22Rv1 (cell line): ENCODE measurements around the gene RPS25.

Experiments used
- H3K27ac ChIP-seq: fragments of 450-650 bp; 2 replicates; pipeline ENCODE4 v1.5.1; 2017
- ZFX ChIP-seq: fragments of 450-650 bp; IDR thresholded peaks from 2 replicates; pipeline ENCODE4 v1.6.1; 2017; ENCODE audit warnings: antibody characterized with exemption, borderline replicate concordance
- TF ChIP-seq, protein P1 (sequence below): fragments of 450-650 bp; IDR thresholded peaks from 2 replicates; pipeline ENCODE4 v1.5.1; 2017; ENCODE audit warnings: mild to moderate bottlenecking

RPS25 gene

DNA sequence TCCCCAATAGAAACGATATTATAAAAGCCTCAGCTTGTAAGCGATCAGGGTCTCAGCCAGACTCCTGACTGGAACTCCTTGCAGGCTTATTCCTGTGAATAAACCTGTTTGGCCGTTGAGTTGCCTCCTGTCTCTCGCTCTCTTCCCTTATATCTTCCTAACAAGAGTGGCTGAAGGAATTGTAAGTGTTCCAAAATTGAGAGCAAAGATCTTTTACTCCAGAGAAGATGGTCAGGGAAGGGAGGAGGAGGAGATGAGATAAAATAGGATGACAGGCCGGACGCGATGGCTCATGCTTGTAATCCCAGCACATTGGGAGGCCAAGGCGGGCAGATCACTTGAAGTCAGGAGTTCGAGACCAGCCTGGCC, 13.8 kb upstream of the RPS25 start:
- no peak overlapping the region for H3K27ac ChIP-seq
- TF ChIP-seq, protein P1, sequence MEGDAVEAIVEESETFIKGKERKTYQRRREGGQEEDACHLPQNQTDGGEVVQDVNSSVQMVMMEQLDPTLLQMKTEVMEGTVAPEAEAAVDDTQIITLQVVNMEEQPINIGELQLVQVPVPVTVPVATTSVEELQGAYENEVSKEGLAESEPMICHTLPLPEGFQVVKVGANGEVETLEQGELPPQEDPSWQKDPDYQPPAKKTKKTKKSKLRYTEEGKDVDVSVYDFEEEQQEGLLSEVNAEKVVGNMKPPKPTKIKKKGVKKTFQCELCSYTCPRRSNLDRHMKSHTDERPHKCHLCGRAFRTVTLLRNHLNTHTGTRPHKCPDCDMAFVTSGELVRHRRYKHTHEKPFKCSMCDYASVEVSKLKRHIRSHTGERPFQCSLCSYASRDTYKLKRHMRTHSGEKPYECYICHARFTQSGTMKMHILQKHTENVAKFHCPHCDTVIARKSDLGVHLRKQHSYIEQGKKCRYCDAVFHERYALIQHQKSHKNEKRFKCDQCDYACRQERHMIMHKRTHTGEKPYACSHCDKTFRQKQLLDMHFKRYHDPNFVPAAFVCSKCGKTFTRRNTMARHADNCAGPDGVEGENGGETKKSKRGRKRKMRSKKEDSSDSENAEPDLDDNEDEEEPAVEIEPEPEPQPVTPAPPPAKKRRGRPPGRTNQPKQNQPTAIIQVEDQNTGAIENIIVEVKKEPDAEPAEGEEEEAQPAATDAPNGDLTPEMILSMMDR: no peak
- TF ChIP-seq ZFX: no peak

DNA sequence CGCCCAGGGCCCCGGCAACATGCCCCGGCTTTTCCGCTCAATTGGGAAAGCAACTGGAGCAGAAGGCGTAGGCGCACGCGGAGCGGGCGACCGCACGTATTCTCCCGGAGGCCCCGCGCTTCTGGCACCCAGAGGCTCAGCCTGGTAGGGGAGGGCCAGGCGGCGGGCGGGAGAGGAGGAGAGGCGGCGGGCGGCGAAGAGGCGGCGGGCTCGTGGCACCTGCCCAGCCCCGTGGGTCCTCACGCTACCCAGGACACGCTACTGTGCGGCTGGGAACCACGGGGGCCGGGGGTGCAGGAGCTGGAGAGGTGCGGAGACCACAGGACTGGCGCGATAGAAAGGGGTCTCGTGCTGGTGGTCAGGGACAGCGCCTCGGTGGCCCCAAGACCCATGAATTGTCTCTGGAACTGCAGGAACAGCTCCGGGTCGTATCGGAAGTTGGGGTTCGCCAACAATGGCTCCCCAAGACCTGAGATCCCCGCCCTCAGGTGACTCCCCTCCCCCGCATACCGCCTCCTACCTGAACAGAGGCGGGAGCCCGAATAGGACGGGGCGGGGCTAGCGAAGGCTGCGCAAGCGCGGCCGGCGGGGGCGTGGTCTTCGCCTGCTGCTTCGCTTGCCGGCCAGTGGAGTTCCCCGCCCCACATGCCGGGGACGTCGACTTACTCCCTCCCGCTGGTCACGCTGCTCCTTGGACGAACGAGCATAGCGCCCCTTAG, 12.3 kb upstream of the RPS25 start, which contains the start of gene SLC37A4:
Gene SLC37A4, minus strand, starts transcription at position 549 of the 719 bp plus-strand sequence.
- TF ChIP-seq, protein P1: peak; percentile 97; the same call in 1 of the 2 replicates
- no peak for TF ChIP-seq ZFX
- peak within 1 kb of the TSS; percentile 76 for H3K27ac ChIP-seq

DNA sequence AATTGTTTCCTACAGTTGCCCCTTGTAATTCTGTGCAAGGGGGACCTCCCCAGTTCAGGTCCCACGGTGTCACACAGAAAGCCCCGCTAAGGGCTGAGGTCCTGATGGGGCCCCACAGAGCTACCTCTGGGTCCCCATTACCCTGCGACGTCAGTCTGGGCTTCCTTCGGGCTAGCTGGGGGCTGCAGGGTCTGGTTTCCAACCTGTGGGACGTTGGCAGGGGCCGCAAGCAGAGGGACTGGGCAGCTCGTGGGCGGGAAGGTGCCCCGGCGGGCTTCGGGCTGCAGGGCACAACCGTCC, 11.8 kb upstream of the RPS25 start:
- TF ChIP-seq, protein P1: no peak
- no peak for TF ChIP-seq ZFX
- H3K27ac ChIP-seq: peak overlapping the region; percentile 76

DNA sequence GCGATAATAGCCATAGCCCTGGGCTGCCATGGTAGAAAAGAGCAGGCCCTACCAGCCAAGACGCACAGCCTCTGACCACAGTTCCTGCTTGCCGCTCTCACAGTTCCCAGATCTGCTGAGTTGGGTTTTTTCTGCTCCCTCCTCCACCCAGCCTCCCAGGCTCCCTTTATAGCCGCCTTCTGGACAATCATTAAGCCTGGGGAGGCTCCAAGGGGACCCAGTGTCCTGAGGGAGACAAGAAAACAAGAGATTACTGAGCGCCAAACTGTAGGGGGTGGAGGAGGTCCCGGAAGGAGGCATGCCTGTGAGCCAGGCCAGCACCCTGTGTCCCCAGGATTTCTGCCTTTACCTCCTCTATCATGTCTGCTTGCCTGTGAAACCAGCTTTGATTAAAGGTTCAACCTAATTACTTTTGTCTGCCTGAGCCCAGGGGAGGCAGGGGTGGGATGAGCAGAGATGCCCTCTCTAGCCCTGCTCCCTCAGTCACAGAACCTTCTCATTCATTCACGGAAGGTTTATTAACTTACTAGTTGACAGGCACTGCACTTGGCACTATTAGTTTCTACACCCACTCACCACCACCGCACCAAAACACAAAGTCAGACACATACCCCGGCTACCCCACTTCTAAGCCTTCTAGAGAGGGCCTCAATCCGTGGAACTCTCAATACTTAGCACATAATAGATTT, 11.3 kb upstream of the RPS25 start:
- TF ChIP-seq, protein P1: no peak
- TF ChIP-seq ZFX: no peak

DNA sequence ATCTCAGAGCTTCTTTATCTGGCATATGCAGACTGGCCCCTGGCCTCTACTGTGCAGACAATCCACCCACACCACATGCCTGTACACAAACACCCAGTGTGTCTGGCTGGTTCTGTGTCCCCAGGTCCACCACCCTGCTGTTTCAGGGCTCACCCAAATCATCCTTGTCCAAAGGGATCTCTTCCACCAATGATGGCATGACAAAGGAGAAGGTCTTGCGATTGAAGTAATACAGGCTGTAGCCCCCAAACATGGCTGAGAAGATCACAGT, 10.9 kb upstream of the RPS25 start:
- TF ChIP-seq, protein P1: no peak
- no peak for TF ChIP-seq ZFX
- H3K27ac ChIP-seq: 0 out of 2 replicates have a peak overlapping the region, but pooled peaks have one; percentile 76

More for the DNA sequence above, 11.3 kb upstream of the RPS25 start:
- peak overlapping the region; percentile 76 for H3K27ac ChIP-seq

DNA sequence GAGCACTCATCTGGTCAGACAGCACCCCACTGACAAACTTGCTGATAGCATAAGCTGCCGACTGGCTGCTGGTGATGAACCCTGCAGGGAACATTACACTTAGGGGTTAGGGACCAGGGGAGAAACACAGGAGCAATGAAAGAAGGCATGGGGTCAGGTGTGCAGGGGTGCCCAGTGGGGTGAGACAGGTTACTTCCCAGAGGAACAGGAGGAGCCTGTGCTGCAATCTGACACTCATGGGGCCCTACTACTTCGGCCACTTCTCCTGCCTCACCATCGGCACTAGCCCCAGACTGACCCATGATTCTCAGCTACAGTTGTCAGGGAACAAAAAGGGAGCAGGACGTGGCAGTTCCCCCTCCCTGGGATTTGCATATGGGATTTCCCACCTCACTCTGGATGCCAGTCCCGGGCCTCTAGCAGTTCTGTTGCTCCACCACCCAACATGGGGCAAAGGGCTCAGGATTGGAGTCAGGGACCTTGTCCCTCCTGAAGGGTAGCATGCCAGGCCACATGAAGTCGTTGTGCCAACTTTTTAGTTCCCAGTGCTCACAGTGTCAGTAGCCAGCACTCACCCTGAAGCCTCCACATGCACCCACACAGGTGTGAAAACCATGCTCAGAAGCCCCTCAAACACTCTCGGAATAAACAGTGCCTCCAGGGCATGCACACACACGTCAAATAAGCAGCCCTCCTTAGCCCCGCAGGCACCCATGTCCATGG, 10.4 kb upstream of the RPS25 start:
- TF ChIP-seq, protein P1: no peak
- TF ChIP-seq ZFX: no peak
- no peak overlapping the region for H3K27ac ChIP-seq
